Gastroesophageal sphincter (tissue), 3 donors: ENCODE results near the gene PPM1H.

Experiments used
- POLR2A ChIP-seq, 2 donors: fragments of 450-650 bp; IDR thresholded peaks; one replicate each; pipeline ENCODE4 v1.6.1; 2017; ENCODE audit warnings: antibody characterized with exemption in 2 of 2, mild to moderate bottlenecking in 2 of 2, moderate library complexity in 1 of 2
- TF ChIP-seq, protein P1 (sequence below), 4 experiments: fragments of 200-600 bp in 2 of 4; fragments of 450-650 bp in 2 of 4; sonication (generic) in 1 of 4; IDR thresholded peaks; one replicate each; pipeline ENCODE4 v1.5.1; 2017 to 2019; ENCODE audit warnings: antibody characterized with exemption in 4 of 4, mild to moderate bottlenecking in 2 of 4, moderate library complexity in 2 of 4

DNA sequence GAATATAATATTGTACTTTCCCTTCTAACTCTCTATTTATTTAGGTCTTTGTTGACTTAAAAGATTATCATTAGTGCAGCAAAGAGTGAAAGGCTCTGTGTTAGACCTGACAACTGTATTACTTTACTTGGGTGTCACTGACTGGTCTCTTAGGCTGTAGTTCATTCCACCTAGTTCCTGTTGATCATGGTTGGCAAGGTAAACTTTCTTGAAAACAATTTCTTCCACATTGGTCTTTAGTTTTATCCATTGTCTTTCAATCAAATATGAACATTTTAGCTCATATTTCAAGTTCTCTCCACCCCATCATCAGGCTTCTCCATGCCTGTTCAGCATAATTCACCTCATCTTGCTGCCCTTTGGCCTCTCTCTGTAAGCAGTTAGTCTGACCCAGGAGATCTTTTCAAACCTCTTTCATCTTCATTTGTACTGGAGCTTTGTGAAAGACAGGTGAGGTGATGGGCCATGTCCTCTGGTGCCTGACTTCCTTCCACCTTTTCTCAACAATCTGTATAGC is 32.1 kb upstream of the PPM1H start:
- TF ChIP-seq, protein P1, sequence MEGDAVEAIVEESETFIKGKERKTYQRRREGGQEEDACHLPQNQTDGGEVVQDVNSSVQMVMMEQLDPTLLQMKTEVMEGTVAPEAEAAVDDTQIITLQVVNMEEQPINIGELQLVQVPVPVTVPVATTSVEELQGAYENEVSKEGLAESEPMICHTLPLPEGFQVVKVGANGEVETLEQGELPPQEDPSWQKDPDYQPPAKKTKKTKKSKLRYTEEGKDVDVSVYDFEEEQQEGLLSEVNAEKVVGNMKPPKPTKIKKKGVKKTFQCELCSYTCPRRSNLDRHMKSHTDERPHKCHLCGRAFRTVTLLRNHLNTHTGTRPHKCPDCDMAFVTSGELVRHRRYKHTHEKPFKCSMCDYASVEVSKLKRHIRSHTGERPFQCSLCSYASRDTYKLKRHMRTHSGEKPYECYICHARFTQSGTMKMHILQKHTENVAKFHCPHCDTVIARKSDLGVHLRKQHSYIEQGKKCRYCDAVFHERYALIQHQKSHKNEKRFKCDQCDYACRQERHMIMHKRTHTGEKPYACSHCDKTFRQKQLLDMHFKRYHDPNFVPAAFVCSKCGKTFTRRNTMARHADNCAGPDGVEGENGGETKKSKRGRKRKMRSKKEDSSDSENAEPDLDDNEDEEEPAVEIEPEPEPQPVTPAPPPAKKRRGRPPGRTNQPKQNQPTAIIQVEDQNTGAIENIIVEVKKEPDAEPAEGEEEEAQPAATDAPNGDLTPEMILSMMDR (IDR thresholded peaks at IDR 0.05), result no peak
- no peak for TF ChIP-seq POLR2A (IDR thresholded peaks at IDR 0.05)
